Fibroblast of villous mesenchyme (primary cell): ENCODE results near the gene MPDU1. TPM values are rescaled to one million over a fixed set of nuclear protein-coding genes. Genes with fewer than 3 reads are reported as not detected.

ENCODE experiments used
- DNase-seq: peaks from one replicate; pipeline ENCODE4 v3.0.0-alpha.2; 2010; ENCODE audit warnings: low read depth
- H3K4me3 ChIP-seq: 2 replicates; pipeline ENCODE4 v1.5.1; 2011; ENCODE audit warnings: low read depth, mild to moderate bottlenecking, low read length
- total RNA-seq: library from RNA; depleted of rRNA; stranded (reverse); fragments of >200 nt; gene quantifications from 2 replicates; pipeline ENCODE4 v1.2.3, GENCODE V29; 2012
- TF ChIP-seq, protein P1 (sequence below): IDR thresholded peaks from 2 replicates; pipeline ENCODE4 v1.5.1; 2012; ENCODE audit warnings: low read depth, mild to moderate bottlenecking, low read length; ENCODE audit not compliant: insufficient read depth

MPDU1 gene
- total RNA-seq, 1 donor = 101 TPM

DNA sequence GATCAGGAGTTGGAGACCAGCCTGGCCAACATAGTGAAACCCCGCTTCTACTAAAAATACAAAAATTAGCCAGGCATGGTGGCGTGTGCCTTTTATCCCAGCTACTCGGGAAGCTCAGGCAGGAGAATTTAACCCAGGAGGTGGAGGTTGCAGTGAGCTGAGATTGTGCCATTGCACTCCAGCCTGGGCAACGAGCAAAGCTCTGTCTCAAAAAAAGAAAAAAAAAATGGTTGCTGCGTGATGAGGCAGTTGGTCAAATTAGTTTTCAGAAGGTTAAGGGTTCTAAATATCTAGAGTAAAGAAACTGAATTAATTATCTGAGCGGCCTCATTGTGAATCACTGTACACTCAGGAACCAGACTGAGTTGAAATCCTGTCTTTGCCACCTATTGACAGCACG is 7.7 kb upstream of the MPDU1 start:
- TF ChIP-seq, protein P1, sequence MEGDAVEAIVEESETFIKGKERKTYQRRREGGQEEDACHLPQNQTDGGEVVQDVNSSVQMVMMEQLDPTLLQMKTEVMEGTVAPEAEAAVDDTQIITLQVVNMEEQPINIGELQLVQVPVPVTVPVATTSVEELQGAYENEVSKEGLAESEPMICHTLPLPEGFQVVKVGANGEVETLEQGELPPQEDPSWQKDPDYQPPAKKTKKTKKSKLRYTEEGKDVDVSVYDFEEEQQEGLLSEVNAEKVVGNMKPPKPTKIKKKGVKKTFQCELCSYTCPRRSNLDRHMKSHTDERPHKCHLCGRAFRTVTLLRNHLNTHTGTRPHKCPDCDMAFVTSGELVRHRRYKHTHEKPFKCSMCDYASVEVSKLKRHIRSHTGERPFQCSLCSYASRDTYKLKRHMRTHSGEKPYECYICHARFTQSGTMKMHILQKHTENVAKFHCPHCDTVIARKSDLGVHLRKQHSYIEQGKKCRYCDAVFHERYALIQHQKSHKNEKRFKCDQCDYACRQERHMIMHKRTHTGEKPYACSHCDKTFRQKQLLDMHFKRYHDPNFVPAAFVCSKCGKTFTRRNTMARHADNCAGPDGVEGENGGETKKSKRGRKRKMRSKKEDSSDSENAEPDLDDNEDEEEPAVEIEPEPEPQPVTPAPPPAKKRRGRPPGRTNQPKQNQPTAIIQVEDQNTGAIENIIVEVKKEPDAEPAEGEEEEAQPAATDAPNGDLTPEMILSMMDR = no peak
- H3K4me3 ChIP-seq = no peak overlapping the region
- no peak for DNase-seq

DNA sequence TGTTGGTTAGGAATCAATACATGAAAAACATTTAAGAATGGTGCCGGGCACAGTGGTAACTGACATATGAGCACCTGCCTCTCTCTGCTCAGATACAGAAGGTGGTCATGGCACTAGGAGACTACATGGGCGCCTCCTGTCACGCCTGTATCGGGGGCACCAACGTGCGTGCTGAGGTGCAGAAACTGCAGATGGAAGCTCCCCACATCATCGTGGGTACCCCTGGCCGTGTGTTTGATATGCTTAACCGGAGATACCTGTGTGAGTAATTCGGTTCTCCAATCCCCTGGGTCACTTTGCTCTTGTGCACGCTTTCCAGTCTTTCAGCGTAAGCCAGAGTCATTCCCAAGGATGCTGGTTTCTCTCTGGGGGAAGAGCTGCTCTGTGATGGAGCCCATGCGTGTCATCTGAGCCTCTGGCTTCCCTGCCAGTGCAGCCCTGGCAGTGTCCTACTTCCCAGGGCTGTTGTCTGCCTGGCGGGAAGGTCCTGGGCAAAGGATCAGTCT is 7.2 kb upstream of the MPDU1 start:
- TF ChIP-seq, protein P1 = no peak
- no peak overlapping the region for H3K4me3 ChIP-seq
- DNase-seq = no peak

DNA sequence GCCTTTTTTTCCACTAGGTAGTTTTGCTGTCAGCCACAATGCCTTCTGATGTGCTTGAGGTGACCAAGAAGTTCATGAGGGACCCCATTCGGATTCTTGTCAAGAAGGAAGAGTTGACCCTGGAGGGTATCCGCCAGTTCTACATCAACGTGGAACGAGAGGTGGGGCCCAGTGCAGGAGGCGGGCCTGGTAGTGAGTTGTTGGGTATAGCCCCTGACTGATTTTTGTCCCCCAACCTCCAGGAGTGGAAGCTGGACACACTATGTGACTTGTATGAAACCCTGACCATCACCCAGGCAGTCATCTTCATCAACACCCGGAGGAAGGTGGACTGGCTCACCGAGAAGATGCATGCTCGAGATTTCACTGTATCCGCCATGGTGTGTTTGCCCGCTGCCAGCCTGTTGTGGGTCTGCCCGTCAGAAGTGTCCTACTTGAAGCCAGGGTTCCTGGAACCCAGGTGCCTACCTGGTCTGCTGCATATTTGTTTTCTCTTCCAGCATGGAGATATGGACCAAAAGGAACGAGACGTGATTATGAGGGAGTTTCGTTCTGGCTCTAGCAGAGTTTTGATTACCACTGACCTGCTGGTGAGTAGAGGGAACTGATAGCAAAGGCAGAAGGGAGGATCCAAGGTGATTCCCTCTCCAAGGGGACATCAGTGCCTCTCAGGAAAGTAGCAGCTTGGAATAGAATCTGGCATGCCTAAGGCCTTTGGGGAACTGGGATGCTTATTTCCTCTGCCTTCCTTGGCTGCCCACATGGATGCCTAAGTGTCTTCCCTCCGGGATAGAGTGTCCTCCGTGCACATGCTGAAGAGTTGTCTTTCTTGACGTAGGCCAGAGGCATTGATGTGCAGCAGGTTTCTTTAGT is 6.1 kb upstream of the MPDU1 start:
- H3K4me3 ChIP-seq = no peak overlapping the region
- no peak for DNase-seq

DNA sequence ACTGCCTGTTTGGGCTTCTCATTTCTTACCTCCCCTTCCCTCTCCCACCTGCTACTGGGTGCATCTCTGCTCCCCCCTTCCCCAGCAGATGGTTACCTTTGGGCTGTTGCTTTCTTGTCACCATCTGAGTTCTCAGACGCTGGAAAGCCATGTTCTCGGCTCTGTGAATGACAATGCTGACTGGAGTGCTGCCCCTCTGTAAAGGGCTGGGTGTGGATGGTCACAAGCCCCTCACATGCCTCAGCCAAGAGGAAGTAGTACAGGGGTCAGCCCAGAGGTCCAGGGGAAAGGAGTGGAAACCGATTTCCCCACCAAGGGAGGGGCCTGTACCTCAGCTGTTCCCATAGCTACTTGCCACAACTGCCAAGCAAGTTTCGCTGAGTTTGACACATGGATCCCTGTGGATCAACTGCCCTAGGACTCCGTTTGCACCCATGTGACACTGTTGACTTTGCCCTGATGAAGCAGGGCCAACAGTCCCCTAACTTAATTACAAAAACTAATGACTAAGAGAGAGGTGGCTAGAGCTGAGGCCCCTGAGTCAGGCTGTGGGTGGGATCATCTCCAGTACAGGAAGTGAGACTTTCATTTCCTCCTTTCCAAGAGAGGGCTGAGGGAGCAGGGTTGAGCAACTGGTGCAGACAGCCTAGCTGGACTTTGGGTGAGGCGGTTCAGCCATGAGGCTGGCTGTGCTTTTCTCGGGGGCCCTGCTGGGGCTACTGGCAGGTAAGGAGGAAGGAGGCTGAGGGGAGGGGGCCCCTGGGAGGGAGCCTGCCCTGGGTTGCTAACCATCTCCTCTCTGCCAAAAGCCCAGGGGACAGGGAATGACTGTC is 4.4 kb upstream of the MPDU1 start, which contains the start of gene CD68:
CD68 (plus strand) TSS at position 638 of the 833 bp plus-strand sequence; CDS start at position 678, 40 bp downstream.
- TF ChIP-seq, protein P1 = no peak
- peak within 1 kb of the TSS; percentile 15 for H3K4me3 ChIP-seq
- DNase-seq = peak; percentile 94

More for the DNA sequence above, 6.1 kb upstream of the MPDU1 start:
- TF ChIP-seq, protein P1 = no peak

DNA sequence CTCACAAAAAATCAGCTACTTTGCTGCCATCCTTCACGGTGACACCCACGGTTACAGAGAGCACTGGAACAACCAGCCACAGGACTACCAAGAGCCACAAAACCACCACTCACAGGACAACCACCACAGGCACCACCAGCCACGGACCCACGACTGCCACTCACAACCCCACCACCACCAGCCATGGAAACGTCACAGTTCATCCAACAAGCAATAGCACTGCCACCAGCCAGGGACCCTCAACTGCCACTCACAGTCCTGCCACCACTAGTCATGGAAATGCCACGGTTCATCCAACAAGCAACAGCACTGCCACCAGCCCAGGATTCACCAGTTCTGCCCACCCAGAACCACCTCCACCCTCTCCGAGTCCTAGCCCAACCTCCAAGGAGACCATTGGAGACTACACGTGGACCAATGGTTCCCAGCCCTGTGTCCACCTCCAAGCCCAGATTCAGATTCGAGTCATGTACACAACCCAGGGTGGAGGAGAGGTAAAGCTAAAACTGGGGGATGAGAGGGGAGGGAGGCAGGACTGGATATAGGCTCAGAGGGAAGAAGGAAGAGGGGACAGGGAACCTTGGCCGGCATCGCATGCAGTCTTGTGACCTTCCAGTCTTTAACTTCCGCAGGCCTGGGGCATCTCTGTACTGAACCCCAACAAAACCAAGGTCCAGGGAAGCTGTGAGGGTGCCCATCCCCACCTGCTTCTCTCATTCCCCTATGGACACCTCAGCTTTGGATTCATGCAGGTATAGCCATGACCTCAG is 3.6 kb upstream of the MPDU1 start:
- peak overlapping the region; percentile 15 for H3K4me3 ChIP-seq
- TF ChIP-seq, protein P1 = no peak
- DNase-seq = no peak
